ENCODE data around the gene GLS.

DNA sequence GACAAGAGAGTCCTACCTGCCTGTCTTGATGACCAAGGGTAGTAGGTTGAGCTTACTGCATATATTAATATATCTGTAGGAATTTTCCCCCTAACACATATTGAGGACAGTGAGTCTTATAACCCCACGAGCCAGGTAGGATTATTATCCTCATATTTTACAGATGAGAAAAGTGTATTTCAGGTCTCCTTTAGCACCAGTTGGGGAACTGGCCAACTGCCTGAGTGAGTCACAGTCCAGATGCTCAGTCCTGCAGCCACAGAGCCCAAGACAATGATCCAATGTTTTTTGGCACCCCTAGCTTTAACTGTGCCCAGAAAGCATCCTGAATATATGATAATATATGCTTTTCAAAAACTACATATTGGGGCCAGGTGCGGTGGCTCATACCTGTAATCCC, 30.8 kb upstream of the GLS start:
- TF ChIP-seq, protein P1, sequence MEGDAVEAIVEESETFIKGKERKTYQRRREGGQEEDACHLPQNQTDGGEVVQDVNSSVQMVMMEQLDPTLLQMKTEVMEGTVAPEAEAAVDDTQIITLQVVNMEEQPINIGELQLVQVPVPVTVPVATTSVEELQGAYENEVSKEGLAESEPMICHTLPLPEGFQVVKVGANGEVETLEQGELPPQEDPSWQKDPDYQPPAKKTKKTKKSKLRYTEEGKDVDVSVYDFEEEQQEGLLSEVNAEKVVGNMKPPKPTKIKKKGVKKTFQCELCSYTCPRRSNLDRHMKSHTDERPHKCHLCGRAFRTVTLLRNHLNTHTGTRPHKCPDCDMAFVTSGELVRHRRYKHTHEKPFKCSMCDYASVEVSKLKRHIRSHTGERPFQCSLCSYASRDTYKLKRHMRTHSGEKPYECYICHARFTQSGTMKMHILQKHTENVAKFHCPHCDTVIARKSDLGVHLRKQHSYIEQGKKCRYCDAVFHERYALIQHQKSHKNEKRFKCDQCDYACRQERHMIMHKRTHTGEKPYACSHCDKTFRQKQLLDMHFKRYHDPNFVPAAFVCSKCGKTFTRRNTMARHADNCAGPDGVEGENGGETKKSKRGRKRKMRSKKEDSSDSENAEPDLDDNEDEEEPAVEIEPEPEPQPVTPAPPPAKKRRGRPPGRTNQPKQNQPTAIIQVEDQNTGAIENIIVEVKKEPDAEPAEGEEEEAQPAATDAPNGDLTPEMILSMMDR (IDR thresholded peaks at IDR 0.05) = no peak
- TF ChIP-seq POLR2AphosphoS5 (IDR thresholded peaks at IDR 0.05) = no peak
